Measurements from ENCODE around the gene CDA.

The CDA gene

DNA sequence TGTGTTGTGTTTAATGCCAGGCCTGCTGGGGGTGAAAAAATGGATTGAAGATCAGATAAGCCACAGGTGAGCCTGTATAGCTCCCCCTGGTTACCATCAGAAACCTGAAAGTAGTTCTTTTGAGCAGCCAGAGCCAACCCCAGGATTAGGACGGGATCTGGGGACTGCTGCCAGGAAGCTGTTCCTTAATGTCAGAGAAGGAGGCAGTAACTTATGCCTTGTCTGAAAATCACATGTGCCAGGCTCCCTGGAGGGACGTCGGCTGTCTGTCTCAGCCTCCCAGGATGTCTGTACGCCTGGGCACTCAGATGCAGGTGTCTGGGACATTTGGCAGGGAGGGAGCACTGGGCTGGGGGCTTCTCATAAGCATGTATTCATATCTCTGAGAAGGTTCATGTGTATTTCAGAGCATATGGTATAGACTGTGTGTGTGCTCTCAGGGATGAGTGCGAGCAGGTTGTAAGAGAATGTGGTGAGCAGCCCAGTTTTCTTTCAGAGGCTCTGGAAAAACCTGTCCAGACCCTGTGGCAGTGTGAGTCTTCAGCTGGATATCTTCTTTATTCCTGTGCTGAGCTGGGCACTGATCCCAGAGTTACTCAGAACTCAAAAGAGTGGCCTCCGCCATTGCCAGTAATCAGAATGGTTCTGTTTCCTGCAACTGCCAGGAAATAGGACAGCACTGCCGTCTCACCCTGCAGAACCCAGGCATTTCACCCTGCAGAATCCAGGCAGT, 33.7 kb upstream of the CDA start:
- no peak overlapping the region for H3K4me3 ChIP-seq (ENCODE audit: low read depth, low read length)
- TF ChIP-seq CTCF (conservative IDR thresholded peaks at IDR 0.05; ENCODE audit: low read depth, low read length) = no peak
- no peak for DNase-seq (ENCODE audit: low read depth)

DNA sequence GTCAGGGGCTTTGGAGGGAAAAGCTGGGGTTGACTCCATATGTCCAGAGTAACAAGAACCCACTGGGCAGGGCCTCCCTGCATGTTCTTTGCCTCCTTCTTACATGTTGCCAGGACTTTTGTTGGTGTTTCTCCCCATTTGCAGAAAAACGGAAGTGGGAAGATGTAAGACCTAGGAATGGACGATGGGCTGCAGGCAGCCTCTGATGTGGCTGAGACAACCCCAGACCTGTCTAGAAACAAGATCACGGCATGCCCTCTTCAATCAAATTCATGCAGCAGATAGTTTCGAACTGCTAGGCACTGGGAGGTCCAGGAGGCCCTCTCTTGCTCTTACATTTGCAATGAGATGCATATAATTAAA, 33.2 kb upstream of the CDA start:
- no peak for DNase-seq (ENCODE audit: low read depth)
- H3K4me3 ChIP-seq (ENCODE audit: low read depth, low read length) = no peak overlapping the region
- TF ChIP-seq CTCF (conservative IDR thresholded peaks at IDR 0.05; ENCODE audit: low read depth, low read length) = no peak

- no peak overlapping the region for H3K4me3 ChIP-seq (ENCODE audit: low read depth, low read length)
- no peak for TF ChIP-seq CTCF (conservative IDR thresholded peaks at IDR 0.05; ENCODE audit: low read depth, low read length)
- peak; percentile 18 for DNase-seq (ENCODE audit: low read depth)
Observed at GRCh38 chr1:20558191-20558590, 30.7 kb upstream of the CDA start.

DNA sequence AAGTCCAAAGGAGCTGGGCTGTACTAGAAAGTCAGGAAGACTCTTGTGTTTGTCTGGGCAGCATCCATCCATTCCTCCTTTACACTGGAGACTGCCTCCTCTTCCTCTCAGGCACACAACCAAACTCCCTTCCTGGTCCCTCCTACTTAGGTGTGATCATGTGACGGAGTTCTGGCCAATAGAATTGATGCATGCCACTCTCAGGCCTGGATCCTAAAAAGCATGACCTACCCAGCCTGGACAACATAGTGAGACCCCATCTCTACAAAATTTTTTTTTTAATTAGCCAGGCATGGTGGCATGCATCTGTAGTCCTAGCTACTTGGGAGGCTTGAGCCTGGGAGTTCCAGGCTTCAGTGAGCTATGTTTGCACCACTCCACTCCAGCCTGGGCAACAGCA, 27.9 kb upstream of the CDA start:
- H3K4me3 ChIP-seq (ENCODE audit: low read depth, low read length) = no peak overlapping the region

GRCh38 chr1:20565234-20565633, 23.7 kb upstream of the CDA start:
- no peak overlapping the region for H3K4me3 ChIP-seq (ENCODE audit: low read depth, low read length)
- no peak for DNase-seq (ENCODE audit: low read depth)
- no peak for TF ChIP-seq CTCF (conservative IDR thresholded peaks at IDR 0.05; ENCODE audit: low read depth, low read length)

More for the DNA sequence above, 27.9 kb upstream of the CDA start:
- no peak for TF ChIP-seq CTCF (conservative IDR thresholded peaks at IDR 0.05; ENCODE audit: low read depth, low read length)
- DNase-seq (ENCODE audit: low read depth) = no peak

GRCh38 chr1:20569523-20570098, 19.3 kb upstream of the CDA start:
- DNase-seq (ENCODE audit: low read depth) = no peak
- H3K4me3 ChIP-seq (ENCODE audit: low read depth, low read length) = no peak overlapping the region
- no peak for TF ChIP-seq CTCF (conservative IDR thresholded peaks at IDR 0.05; ENCODE audit: low read depth, low read length)

DNA sequence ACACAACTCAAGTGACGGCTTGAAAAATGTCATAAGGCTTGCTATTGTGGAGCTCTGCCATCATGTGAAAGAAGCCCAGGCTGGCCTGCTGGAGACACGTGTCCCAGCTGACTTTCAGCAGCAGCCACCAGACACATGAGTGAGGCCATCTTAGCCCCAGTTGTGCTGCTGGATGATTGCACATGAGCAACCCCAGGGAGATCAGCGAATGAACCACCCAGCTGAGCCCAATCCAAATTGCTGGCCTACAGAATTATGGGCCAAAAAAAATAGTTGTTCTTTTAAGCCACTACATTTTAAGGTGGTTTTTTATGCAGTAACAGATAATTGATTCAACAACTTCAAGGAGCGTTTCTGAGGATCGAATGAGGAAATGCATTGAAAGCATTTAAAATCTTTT, 17.5 kb upstream of the CDA start:
- DNase-seq (ENCODE audit: low read depth) = no peak
- TF ChIP-seq CTCF (conservative IDR thresholded peaks at IDR 0.05; ENCODE audit: low read depth, low read length) = no peak
- H3K4me3 ChIP-seq (ENCODE audit: low read depth, low read length) = no peak overlapping the region

Measured in choroid plexus epithelial cell (primary cell).